Left lung (tissue), 10 donors: ENCODE measurements around the gene FAU. TPM values are rescaled to one million over a fixed set of nuclear protein-coding genes. Genes with fewer than 3 reads are reported as not detected.

Experiments used
- ATAC-seq: fragments of 200-7000 bp; cut with Tn5 transposase; one replicate; pipeline ENCODE4 v1.9.1; 2020; ENCODE audit warnings: moderate library complexity
- DNase-seq, 4 donors: peaks; one replicate each; pipeline ENCODE4 v3.0.0-alpha.2; 2013 to 2020
- H3K27ac ChIP-seq, 2 donors: fragments of 200-600 bp; sonication (generic) in 1 of 2; one replicate each; pipeline versions ENCODE4 v1.5.0 to v1.8.0; 2020 to 2021
- H3K27me3 ChIP-seq, 2 donors: fragments of 200-600 bp; sonication (generic) in 1 of 2; one replicate each; pipeline versions ENCODE4 v1.5.0 to v1.8.0; 2020 to 2021
- H3K36me3 ChIP-seq, 2 donors: fragments of 200-600 bp; sonication (generic) in 1 of 2; one replicate each; pipeline versions ENCODE4 v1.5.0 to v1.8.0; 2020 to 2021
- H3K4me1 ChIP-seq, 2 donors: fragments of 200-600 bp; one replicate each; pipeline ENCODE4 v1.8.0; 2021
- H3K4me3 ChIP-seq, 2 donors: fragments of 200-600 bp; sonication (generic) in 1 of 2; one replicate each; pipeline versions ENCODE4 v1.5.0 to v1.8.0; 2020 to 2021; ENCODE audit warnings: mild to moderate bottlenecking in 1 of 2
- H3K9me3 ChIP-seq, 2 donors: fragments of 200-600 bp; sonication (generic) in 1 of 2; one replicate each; pipeline versions ENCODE4 v1.5.0 to v1.8.0; 2020 to 2021
- intact Hi-C, 2 donors: fragments of 100-400 bp; cut with DNase I; formaldehyde crosslinking; loops; one replicate each; pipeline versions ENCODE4 v1.11.2 to v1.14.2; 2022
- polyA plus RNA-seq, 6 donors: library from polyadenylated mRNA; unstranded; fragments of 120-200 nt; gene quantifications; one replicate each; pipeline ENCODE4 v1.2.1, GENCODE V29; 2013; ENCODE audit not compliant: insufficient read length in 6 of 6
- total RNA-seq, 2 donors: library from RNA; stranded (reverse); fragmentation: NEBNext Ultra II Directional; extraction: Animal tissue kit (Norgen Biotek cat#: 25700); gene quantifications; one replicate each; pipeline ENCODE4 v1.2.1, GENCODE V29; 2021
- TF ChIP-seq, protein P1 (sequence below), 2 donors: fragments of 200-600 bp; sonication (generic) in 1 of 2; IDR thresholded peaks; one replicate each; pipeline versions ENCODE4 v1.5.0 to v1.8.0; 2021; ENCODE audit warnings: antibody characterized with exemption in 2 of 2
- donor health status: DM: no; HTN: yes; CAD: no.
- donor health status: DM: no; HTN: no; CAD: no.

The FAU gene
- total and polyA plus RNA-seq, 8 donors: 621 to 1,036 (median 818) TPM

DNA sequence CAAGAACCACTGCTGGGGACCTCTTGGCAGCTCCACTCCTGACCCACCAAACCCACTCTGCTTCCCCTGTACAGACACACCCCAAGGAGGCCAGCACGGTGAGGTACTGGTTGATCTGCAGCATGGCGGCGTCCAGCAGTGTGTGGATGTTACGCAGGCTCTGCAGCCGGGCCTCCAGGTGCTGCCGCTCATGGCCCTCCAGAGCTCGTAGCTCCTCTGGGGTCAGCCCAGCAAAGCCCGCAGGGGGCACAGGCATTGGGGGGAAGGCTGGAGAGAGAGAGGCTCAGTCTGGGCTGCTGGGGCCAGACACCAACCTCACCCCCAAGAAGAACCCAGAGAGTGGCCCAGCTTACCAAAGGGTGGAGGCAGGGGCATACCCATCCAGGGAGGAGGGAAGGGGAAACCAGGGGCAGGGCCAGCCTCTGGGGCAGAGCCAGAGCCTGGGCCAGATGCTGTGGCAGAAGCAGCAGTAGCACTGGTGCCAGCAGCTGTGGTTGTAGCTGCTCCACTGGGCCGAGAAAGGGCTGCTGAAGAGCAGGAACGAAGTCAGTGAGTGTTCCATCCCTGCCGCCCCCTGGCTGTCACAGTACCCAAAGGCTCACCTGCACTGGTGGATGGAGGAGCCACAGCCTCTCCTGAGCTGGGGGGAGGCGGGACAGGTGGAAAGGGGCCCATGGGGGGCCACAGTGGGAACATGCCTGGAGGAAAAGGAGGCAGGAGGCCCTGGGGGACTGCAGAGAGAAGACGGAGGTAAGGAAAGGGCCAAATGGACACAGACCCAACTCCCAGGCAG lies 7.9 kb upstream of the FAU start:
- no peak overlapping the region for H3K27ac ChIP-seq
- peaks cover 6 to 22% of the 10 kb centered on the region in 2 donors for H3K4me1 ChIP-seq
- DNase-seq (no peak), ATAC-seq (no peak)
- peaks cover 0 to 81% of the 10 kb centered on the region in 2 donors for H3K36me3 ChIP-seq
- H3K27me3 ChIP-seq: no peaks in the 10 kb centered on the region
- intact Hi-C loops: no loop called here
- H3K9me3 ChIP-seq: no peaks in the 10 kb centered on the region
- no peak overlapping the region for H3K4me3 ChIP-seq
- TF ChIP-seq, protein P1, sequence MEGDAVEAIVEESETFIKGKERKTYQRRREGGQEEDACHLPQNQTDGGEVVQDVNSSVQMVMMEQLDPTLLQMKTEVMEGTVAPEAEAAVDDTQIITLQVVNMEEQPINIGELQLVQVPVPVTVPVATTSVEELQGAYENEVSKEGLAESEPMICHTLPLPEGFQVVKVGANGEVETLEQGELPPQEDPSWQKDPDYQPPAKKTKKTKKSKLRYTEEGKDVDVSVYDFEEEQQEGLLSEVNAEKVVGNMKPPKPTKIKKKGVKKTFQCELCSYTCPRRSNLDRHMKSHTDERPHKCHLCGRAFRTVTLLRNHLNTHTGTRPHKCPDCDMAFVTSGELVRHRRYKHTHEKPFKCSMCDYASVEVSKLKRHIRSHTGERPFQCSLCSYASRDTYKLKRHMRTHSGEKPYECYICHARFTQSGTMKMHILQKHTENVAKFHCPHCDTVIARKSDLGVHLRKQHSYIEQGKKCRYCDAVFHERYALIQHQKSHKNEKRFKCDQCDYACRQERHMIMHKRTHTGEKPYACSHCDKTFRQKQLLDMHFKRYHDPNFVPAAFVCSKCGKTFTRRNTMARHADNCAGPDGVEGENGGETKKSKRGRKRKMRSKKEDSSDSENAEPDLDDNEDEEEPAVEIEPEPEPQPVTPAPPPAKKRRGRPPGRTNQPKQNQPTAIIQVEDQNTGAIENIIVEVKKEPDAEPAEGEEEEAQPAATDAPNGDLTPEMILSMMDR (IDR thresholded peaks at IDR 0.05): no peak

DNA sequence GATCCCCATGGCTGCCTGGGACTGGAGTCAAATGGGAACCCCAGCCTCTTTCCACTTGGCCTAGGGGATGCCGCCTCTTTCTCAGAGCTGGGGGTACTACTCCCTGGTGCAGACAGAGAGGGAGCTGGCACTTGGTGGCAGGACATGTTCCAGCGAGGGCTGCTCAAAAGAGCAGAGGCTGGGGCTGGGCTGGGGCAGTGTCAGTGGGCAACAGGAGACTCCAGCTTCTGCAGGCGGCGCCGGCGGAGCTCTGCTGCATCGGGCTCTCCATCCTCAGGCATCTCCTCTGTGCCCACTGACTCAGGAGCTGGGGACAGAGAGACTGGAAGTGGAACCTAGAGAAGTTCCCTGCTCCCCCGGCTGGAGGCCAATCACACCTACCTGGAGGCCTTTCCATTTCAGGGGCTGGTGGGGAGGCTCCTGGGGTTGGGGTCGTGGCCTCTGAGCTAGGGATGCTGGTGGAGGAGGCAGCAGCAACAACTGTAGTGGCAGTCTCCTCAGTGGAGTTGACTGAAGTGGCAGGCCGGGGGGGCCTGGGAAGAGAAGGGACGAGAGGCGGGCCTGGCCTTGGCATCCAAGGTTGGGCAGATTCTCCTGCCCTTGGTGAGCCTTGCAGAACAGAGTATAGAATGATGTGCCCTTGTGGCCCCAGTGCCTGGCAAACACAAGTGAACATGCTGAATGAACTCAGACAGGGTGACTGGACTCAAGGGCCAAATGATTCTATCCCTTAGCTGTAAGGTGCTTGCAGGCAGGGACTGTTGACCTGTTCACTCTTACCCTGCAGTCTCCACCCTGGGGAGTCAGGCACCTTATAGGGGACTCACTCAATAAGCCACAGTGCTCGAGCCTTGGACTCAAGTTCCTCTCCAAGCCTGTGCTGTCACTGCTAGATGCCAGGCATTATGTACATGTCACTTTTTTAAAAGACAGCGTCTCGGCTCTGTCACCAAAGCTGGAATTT lies 6.5 kb upstream of the FAU start:
- no peak overlapping the region for H3K4me3 ChIP-seq
- peaks cover 6 to 32% of the 10 kb centered on the region in 2 donors for H3K4me1 ChIP-seq
- no peaks in the 10 kb centered on the region for H3K9me3 ChIP-seq
- peaks cover 0 to 88% of the 10 kb centered on the region in 2 donors for H3K36me3 ChIP-seq
- ATAC-seq (no peak), DNase-seq (no peak)
- H3K27me3 ChIP-seq: no peaks in the 10 kb centered on the region
- TF ChIP-seq, protein P1 (IDR thresholded peaks at IDR 0.05): no peak
- intact Hi-C loops: no loop called here
- H3K27ac ChIP-seq: no peak overlapping the region

DNA sequence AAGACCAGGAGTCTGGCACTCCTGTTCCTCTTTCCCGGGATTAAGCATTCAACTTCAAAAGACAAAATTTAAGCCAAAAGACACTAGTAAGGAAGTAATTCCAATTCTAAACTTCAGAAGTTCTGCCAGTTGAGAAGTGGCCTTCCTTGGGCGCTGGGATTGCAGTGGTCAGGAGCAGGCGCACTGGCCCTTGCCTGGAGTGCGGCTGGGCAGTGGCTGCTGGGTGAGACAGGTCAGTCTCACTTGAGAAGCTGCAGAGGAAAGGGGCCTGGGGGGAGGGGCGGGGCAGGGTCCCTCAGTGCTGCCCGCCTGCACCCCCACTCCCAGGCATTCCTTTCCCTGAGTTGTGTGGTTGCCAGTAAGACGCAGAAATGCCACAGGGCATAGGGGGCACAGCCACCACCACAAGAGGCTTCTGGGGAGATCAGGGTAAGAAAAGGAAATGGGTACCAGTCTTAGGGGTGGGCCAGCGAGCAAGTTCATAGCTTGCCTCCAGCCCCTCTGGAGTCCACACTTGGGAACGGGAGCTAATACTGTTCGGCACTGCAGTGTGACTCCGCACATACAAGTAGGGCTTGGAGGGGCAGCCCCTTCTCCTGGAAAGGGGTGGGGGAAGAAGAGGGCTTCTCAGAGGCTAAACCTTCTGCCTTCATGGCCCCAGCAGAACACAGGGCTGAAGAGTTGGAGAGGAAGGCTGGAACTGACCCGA lies 5.7 kb upstream of the FAU start:
- intact Hi-C loops: no loop called here
- Histone ChIP-seq H3K36me3 (peaks cover 0 to 84% of the 10 kb centered on the region in 2 donors), H3K9me3 (no peaks in the 10 kb centered on the region), H3K4me1 (peaks cover 2 to 32% of the 10 kb centered on the region in 2 donors), H3K27ac (no peak overlapping the region), H3K27me3 (no peaks in the 10 kb centered on the region), H3K4me3 (no peak overlapping the region)
- TF ChIP-seq, protein P1 (IDR thresholded peaks at IDR 0.05): no peak
- ATAC-seq (no peak), DNase-seq (no peak)

DNA sequence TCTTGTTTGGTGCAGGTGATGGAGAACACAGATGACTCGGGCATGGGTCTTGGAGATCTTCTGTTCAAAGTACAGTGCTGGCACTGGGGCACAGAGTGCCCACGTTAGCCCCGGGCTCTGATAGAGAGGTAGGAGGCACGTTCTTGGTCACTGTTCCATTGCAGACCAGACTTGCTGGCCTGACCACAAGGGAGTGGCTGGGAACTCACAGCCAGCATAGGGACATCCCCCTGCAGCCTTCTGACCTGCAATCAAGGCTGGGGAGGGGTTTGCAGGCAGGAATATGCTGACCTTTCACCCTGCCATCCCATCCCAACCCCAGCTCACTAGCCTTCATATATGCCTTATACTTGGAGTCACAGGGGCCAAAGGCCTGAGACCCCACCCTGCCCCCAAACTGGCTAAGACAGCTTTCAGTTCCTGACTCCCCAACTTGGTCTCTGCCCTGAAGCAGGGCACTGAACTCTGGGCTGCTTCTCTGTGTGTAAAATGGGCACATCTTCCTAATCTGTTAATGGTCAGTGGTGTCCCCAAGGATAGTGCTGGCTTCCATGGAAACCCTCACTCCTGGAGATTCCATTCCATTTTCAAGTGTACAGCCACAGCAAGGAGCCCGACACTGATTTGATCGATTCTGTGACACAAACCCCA lies 4.8 kb upstream of the FAU start:
- H3K27me3 ChIP-seq: no peaks in the 10 kb centered on the region
- peaks cover 0 to 26% of the 10 kb centered on the region in 2 donors for H3K4me1 ChIP-seq
- DNase-seq: no peak
- no peak overlapping the region for H3K4me3 ChIP-seq
- TF ChIP-seq, protein P1 (IDR thresholded peaks at IDR 0.05): no peak
- no peak for ATAC-seq
- peaks cover 0 to 75% of the 10 kb centered on the region in 2 donors for H3K36me3 ChIP-seq
- H3K27ac ChIP-seq: no peak overlapping the region
- no peaks in the 10 kb centered on the region for H3K9me3 ChIP-seq
- intact Hi-C loops: no loop called here
